Glutamatergic neuron (in vitro differentiated cells): ENCODE results near the gene DLG2. TPM values are rescaled to one million over a fixed set of nuclear protein-coding genes. Genes with fewer than 3 reads are reported as not detected.

ENCODE experiments used
- DNase-seq: peaks from one replicate; pipeline ENCODE4 v3.0.0; 2022
- H3K27ac Mint-ChIP-seq: one replicate; pipeline ENCODE4 v1.8.0; 2020; ENCODE audit warnings: mild to moderate bottlenecking, mixed read lengths, inconsistent platforms; ENCODE audit not compliant: unreplicated experiment
- H3K27me3 Mint-ChIP-seq: one replicate; pipeline ENCODE4 v1.8.0; 2020; ENCODE audit warnings: mild to moderate bottlenecking, moderate library complexity, mixed read lengths, inconsistent platforms; ENCODE audit not compliant: unreplicated experiment
- H3K36me3 Mint-ChIP-seq: one replicate; pipeline ENCODE4 v1.8.0; 2020; ENCODE audit warnings: mild to moderate bottlenecking, mixed read lengths, inconsistent platforms; ENCODE audit not compliant: unreplicated experiment
- H3K4me1 Mint-ChIP-seq: one replicate; pipeline ENCODE4 v1.8.0; 2020; ENCODE audit warnings: mild to moderate bottlenecking, low read depth, mixed read lengths, inconsistent platforms; ENCODE audit not compliant: unreplicated experiment
- H3K4me3 Mint-ChIP-seq: one replicate; pipeline ENCODE4 v1.8.0; 2020; ENCODE audit warnings: mild to moderate bottlenecking, mixed read lengths, inconsistent platforms; ENCODE audit not compliant: unreplicated experiment
- H3K9me3 Mint-ChIP-seq: one replicate; pipeline ENCODE4 v1.8.0; 2020; ENCODE audit warnings: mild to moderate bottlenecking, moderate library complexity, mixed read lengths, inconsistent platforms; ENCODE audit not compliant: unreplicated experiment
- total RNA-seq: library from RNA; stranded (reverse); fragmentation: NEBNext Ultra II Directional; extraction: Animal tissue kit (Norgen Biotek cat#: 25700); gene quantifications from one replicate; pipeline ENCODE4 v1.2.1, GENCODE V29; 2021; ENCODE audit not compliant: unreplicated experiment
- TF ChIP-seq, protein P1 (sequence below): fragments of 200-600 bp; sonication (generic); IDR thresholded peaks from one replicate; pipeline ENCODE4 v1.5.0; 2021; ENCODE audit not compliant: partially characterized antibody, unreplicated experiment

Gene DLG2
- total RNA-seq, 1 donor from 2014 or later, result 2.9 TPM

DNA sequence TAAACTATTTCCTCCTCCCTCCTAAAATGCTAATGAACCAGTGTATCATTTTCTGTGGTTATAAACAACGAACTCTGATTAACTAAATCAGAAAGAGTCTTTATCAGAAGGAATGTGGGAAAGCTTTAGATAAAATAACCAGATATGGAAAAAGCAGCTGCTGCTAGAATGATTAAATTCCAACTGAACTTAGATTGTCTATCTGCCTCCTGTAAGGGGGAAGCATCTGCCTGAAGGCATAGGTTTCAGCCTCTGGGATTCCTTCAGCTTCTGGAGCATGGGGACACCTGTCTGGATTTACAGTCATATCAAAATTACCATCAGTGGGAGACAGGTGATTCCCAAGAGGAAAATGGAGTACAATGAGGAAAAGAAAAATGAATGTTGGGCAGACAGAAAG lies 1245.5 kb downstream of the DLG2 start:
- no peak for DNase-seq
- H3K27ac Mint-ChIP-seq, result no peak overlapping the region
- no peak overlapping the region for H3K4me3 Mint-ChIP-seq
- H3K27me3 Mint-ChIP-seq, result no peaks in the 10 kb centered on the region
- no peaks in the 10 kb centered on the region for H3K9me3 Mint-ChIP-seq
- TF ChIP-seq, protein P1, sequence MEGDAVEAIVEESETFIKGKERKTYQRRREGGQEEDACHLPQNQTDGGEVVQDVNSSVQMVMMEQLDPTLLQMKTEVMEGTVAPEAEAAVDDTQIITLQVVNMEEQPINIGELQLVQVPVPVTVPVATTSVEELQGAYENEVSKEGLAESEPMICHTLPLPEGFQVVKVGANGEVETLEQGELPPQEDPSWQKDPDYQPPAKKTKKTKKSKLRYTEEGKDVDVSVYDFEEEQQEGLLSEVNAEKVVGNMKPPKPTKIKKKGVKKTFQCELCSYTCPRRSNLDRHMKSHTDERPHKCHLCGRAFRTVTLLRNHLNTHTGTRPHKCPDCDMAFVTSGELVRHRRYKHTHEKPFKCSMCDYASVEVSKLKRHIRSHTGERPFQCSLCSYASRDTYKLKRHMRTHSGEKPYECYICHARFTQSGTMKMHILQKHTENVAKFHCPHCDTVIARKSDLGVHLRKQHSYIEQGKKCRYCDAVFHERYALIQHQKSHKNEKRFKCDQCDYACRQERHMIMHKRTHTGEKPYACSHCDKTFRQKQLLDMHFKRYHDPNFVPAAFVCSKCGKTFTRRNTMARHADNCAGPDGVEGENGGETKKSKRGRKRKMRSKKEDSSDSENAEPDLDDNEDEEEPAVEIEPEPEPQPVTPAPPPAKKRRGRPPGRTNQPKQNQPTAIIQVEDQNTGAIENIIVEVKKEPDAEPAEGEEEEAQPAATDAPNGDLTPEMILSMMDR, result no peak
- H3K36me3 Mint-ChIP-seq, result no peaks in the 10 kb centered on the region
- H3K4me1 Mint-ChIP-seq, result no peaks in the 10 kb centered on the region

DNA sequence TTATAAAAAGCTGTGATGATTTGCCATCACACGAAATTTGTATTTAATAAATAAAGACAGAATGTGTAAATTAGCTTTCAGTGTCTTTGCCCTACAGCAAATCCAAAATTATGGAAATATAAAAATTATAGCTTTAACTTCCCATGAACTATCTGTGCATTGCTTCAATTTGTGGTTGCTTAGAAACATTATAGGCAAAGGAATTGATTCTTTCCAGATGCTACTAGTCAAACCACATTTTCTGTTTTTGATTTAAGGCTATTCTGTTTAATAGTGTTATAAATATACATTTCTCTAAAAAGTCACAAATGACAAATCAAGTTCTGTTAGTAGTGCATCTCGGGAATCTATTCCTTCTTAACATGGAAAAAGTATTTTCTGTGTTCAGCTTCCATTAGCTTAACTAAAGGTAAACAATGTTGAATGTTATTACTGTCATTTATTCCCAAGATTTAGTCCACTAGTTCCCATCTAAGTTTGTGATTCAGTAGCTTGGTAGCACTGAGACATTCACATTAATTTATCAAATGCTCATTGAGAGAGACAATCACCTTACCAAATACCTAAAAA lies 1254.7 kb downstream of the DLG2 start:
- no peaks in the 10 kb centered on the region for H3K27me3 Mint-ChIP-seq
- TF ChIP-seq, protein P1, result no peak
- no peaks in the 10 kb centered on the region for H3K9me3 Mint-ChIP-seq
- no peaks in the 10 kb centered on the region for H3K36me3 Mint-ChIP-seq
- H3K4me1 Mint-ChIP-seq, result no peaks in the 10 kb centered on the region
- DNase-seq, result no peak
- H3K27ac Mint-ChIP-seq, result no peak overlapping the region
- no peak overlapping the region for H3K4me3 Mint-ChIP-seq

DNA sequence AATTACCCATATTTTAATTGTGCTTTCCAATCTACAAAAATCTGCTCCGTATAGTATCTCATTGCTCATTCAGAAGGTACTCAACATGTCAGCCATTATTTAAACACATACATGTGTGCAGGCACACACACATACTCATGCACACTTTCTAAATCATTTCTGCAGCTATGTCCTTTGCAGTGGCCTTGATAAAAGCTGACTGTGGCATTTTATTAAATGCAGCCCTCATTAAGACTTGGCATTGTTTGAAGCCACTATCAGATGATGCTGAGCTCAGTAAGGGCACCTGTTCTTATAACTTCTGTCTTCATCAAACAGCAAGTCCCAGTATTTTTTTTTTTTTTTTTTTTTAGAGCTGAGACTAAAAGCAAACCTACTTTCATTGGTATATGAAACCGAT lies 1269.1 kb downstream of the DLG2 start:
- Mint-ChIP-seq H3K4me3 (no peak overlapping the region), H3K27ac (no peak overlapping the region), H3K9me3 (no peaks in the 10 kb centered on the region), H3K36me3 (no peaks in the 10 kb centered on the region), H3K27me3 (no peaks in the 10 kb centered on the region), H3K4me1 (no peaks in the 10 kb centered on the region)
- no peak for DNase-seq
- TF ChIP-seq, protein P1, result no peak

DNA sequence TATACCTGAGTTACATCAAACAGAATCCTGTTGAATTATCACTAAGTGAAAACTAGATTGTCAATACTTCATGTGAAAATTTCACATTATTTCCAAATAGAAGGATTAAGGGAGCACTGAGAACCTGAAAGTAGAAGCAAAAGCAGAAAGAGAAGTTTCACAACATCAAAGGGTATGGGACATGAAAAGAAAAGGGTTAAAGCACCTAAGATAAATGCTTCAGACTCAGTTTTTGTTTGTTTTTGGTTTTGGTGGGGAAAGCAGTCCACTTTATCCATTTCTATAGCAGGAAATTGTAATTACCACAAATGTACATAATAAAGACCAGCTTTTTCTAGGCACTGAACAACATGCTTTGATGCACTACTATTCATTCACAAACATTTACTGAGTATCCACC lies 1271.2 kb downstream of the DLG2 start:
- no peak for DNase-seq
- no peak overlapping the region for H3K4me3 Mint-ChIP-seq
- no peaks in the 10 kb centered on the region for H3K36me3 Mint-ChIP-seq
- TF ChIP-seq, protein P1, result no peak
- H3K27me3 Mint-ChIP-seq, result no peaks in the 10 kb centered on the region
- no peak overlapping the region for H3K27ac Mint-ChIP-seq
- no peaks in the 10 kb centered on the region for H3K9me3 Mint-ChIP-seq
- H3K4me1 Mint-ChIP-seq, result no peaks in the 10 kb centered on the region

DNA sequence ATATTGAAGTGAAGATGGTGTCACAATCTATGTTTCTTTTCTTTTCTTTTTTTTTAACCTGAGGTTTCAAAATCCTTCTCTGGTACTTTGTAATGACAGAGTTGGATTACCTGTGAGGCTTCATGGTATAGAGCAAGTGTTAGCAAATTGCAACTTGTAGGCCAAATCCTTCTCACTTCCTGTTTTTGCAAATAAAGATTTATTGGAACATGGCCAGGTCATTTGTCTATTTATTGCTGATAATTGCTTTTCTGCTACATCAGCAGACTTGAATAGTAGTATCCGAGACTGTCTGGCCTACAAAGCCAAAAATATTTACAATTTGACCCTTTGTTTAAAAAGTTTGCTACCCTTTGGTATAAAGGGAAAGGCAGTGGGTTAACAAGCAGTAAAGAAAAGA lies 1281.5 kb downstream of the DLG2 start:
- Mint-ChIP-seq H3K4me3 (no peak overlapping the region), H3K27ac (no peak overlapping the region), H3K36me3 (no peaks in the 10 kb centered on the region), H3K4me1 (no peaks in the 10 kb centered on the region), H3K9me3 (no peaks in the 10 kb centered on the region), H3K27me3 (no peaks in the 10 kb centered on the region)
- no peak for DNase-seq
- TF ChIP-seq, protein P1, result no peak
